Measurements from ENCODE around the gene PAPSS2.
"Not testable (repeated sequence)": the region's sequence is repeated elsewhere in the genome, so short reads cannot be mapped to it uniquely, and the experiment has no call there.

The PAPSS2 gene

DNA sequence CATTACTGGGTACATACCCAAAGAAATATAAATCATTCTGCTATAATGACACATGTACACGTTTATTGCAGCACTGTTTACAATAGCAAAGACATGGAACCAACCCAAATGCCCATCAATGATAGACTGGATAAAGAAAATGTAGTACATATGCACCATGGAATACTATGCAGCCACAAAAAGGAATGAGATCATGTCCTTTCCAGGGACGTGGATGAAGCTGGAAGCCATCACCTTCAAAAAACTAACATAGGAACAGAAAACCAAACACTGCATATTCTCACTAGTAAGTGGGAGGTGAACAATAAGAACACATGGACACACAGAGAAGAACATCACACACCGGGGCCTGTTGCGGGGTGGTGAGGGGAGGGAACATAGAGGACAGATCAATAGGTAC is 88.6 kb downstream of the PAPSS2 start:
- not testable (repeated sequence) for DNase-seq

DNA sequence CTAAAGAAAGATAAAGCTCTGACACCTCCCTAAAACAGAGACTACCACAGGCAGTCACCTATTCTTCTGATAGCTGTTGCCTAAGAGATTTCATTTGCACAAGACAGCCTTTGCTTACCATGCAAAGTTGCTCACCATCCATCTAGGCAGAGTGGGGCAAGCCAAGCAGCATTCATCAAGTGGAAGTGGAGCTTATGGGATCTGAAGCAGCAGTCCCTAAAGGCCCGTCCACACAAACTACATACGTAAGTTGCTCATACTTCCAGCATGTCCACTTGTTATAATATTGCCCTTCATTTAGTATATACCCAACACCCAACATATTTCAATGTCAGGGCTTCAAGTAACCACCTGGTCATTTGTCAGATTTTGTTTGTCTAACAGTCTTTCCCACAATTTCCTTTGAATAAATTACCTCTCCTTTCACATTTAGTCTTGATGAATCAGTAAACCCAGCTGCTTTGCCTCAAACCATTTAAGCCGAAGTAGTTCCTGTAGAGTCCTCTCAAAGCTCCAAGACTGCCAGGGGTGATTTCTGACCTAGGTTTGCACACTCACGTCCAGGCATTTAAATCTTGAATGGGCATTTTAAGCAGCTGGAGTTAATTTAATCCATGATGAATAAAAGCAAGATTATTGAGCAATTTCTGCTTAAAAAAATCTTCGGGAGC is 90.5 kb downstream of the PAPSS2 start:
- DNase-seq = no peak

DNA sequence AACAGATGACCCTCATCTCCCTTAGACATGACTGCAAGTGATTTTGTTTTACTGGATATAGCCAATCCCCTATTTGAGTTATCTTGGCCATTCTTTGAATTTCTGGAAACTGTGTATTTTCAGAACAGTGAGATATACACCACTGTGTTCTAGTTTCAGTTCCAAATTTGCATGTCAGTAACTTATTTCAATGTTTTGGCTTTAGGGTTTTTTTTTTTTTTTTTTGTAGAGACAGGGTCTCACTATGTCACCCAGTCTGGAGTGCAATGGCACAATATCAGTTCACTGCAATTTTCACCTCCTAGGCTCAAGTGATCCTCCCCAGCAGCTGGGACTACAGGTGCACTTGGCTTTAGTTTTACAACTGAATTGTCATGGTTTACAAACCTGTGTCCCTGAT is 91.1 kb downstream of the PAPSS2 start:
- no peak for DNase-seq

DNA sequence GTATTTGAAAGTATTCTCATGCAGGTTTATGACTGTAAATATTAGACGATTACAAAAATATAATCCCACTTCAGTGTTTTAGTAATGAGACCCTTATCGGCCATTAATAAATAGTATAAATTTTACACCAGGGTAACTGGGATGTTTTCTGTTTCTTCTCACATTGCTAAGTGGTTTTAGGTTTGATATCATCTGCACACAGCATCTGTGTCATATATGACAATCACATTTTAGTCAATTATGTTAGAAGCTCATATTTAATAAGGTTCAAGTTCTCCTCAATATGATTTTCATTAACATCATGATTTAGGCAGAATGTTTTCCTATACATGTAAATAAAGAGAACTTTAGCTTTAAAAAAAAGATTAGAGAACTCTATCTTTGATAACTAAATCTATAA is 91.6 kb downstream of the PAPSS2 start:
- no peak for DNase-seq

DNA sequence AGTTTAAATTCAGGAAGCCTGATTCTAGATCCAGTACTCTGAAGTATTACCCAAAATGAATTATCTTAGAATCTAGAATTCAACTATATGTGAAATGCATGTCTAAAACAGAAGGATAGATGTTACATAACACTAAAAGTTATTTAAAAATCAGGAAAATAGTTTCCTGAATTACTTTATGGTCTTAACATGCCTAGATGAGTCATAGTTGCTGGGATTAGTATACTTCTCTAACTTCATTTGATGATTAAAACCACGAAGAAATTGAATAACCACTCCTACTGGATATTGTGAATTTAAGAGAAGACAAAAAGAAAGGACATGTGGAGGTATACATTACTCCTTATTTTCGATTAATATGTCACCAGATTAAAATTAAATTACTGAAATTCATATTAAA is 92.9 kb downstream of the PAPSS2 start:
- DNase-seq = no peak

DNA sequence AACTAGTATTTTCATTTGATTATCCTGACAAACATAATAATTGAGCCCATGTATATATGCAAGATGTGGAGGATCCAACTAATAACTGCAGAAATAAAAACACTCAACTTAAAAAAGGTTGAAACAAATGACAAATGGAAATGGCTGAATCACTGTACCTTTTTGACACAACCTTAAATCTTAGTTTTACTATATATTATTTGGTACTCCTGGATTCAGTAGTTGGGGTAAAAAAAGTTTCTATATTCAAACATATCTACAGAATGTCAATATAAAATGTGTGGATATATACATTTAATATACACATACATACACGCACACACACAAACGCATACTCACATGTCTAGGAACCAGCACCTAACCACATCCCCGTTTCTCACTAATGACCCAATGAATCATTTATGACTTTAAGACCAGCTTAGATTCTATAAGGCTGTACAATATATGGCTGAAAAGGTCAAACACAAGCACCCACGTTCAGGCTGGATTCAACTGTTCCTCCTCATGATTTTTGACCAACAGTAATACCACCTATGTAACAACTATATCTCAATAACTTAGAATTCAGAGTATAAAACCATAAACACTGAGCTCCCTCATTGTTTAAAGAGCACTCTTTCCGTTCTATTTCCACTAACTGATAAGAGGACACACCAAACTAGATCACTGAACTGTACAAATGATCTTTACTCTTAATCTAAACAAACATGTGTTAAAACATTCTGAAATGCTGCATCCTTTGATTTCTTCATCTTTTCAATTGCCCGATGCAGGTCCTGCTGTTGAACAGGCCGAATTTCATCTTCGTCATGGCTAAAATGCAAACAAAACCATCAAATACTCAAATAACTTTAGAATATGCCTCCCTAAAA is 94.6 kb downstream of the PAPSS2 start:
- no peak for DNase-seq

DNA sequence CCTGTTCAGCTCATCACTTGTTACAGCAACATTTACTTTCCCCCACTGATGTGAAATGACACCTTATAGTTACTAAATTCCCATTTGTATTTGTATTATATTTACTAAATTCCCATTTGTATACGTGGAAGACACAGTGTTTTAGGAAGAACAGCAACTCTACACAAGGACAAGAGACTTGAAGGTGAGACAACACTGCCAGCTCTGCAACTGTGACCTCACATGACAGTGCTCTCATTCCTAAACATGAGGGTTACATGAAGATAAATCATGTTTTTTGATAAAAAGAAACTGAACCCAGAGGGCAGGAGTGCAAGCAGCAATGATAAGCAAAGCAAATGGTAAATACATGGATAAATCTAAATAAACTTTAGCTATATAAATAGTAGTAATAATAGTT is 98.0 kb downstream of the PAPSS2 start:
- no peak for DNase-seq

DNA sequence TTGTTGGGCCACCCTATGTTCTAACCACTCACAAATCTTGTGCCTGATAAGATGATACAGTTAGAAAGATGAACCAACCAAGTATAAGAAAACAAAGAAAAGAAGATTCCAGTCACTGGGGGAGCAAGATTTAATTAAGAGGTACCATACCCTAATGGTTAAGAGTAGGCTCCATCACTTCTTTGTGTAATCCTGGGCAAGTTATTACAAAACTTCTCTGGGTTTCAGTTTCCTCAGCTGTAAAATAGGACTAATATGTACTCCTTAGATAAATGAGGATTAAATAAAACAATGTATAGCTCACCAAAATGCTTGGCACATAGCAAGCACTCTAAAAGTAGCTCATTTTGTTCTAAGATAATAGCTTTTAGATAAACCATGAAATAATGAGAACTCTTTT is 99.9 kb downstream of the PAPSS2 start:
- no peak for DNase-seq

DNA sequence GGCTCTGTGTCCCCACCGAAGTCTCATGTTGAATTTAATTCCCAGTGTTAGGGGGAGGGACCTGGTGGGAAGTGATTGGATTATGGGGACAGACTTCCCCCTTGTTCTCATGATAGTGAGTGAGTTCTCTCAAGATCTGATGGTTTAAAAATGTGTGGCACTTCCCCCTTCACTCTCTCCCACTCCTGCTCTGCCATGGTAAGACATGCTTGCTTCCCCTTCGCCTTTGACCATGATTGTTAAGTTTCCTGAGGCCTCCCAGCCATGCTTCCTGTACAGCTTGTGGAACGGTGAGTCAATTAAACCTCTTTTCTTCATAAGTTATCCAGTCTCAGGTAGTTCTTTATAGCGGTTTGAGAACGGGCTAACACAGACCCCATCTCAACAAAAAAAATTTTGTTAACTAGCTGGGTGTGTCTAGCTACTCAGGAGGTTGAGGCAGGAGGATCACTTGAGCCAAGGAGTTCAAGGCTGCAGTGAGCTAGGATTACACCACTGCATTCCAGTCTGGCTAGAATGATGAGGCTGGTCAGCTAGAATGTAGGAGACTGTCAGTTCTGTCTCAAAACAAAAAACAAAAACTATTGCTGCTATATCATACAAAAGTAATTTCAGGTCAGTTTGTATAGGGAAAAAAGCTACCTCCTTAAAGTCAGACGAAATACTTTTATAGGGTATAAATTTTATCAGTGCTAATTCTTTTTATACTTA is 100.7 kb downstream of the PAPSS2 start:
- DNase-seq = no peak

DNA sequence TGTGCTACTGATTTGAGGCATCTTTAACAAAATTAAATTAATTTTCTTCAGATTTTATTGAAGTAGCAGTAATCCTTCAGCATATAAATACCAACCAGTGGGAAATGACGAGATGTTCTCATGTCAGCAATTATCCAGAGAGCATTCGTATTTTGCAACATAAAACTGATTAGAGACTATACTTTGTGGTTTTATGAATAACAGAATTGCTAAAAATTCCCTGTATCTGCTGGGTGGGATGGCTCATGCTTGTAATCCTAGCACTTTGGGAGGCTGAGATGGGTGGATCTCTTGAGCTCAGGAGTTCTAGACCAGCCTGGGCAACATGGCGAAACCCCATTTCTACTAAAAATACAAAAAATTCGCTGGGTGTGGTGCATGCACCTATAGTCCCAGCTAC is 101.5 kb downstream of the PAPSS2 start:
- DNase-seq = no peak

DNA sequence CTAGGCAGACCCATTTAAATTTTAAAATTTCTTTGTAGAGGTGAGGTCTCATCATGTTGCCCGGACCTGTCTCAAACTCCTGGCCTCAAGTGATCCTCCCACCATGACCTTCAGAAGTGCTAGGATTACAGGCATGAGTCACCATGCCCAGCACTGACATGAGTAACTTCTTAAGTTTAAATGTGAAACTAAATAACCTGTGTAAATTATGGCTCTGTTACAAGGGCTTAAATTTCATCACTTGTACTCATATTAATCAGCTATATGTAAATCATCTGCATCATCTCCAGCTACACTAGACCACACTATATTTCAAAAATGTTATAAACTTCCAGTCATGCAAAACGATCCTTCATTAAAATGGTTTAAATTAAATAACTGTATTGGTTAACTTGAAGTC is 102.2 kb downstream of the PAPSS2 start:
- no peak for DNase-seq

DNA sequence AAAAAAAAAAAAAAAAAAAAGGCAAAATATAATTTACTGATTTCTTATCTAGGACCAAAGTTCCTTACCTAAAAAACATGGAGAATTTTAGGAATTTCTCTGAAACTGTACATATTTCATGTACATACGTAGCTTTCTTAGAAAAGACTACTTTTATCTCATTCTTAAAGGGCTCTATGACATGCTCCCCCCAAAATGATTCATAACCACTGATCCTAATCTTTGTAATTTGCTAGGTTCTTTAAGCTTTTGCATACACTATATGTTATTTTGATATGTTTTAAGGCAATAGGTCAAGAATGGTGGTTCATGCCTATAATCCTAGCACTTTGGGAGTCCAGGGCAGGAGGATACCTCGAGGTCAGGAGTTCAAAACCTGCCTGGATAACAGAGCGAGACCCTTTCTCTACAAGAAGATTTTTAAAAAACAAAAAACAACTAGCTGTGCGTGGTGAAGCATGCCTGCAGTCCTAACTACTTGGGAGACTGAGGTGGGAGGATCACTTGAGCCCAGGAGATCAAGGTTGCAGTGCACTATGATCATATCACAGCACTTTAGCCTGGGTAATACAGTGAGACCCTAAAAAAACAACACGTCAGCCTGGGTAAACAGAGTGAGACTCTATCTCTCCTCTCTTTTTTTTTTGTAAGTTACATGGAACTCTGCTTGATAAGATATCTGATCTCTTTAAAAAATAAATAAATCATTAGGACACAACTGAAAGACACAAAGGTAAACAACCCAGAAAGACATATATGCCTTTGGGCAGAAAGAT is 103.6 kb downstream of the PAPSS2 start:
- no peak for DNase-seq

DNA sequence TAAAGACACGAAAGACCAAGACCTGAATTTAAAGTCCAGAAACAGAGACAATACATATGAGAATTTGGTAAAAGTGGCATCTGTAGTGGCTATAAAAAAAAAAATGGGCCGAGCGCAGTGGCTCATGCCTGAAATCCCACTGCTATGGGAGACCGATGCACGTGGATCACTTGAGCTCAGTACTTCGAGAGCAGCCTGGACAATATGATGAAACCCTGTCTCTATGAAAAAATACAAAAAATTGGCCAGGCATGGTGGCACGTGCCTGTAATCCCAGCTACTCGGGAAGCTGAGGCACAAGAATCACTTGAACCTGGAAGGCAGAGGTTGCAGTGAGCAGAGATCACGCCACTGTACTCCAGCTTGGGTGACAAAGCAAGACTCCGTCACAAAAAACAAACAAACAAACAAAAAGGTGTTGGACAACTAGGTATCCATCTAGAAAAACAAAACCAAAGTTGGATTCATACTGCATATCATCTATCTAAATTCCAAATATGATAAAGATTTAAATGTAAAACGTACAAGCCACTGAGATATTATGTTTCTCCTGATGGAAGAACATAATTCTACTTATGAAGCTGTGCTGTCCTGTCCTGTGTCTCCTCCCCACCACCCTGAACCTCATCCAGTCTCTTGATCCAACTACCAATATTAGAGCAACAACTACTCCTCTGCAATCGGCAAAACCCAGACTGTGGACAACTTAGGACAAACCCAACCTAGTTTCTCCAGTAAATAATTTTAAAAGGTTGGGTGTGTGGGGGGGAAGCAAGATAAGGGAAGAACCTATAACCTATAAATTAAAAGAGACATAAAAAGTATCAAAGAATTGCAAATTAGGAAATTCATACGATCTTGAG is 104.6 kb downstream of the PAPSS2 start:
- no peak for DNase-seq

DNA sequence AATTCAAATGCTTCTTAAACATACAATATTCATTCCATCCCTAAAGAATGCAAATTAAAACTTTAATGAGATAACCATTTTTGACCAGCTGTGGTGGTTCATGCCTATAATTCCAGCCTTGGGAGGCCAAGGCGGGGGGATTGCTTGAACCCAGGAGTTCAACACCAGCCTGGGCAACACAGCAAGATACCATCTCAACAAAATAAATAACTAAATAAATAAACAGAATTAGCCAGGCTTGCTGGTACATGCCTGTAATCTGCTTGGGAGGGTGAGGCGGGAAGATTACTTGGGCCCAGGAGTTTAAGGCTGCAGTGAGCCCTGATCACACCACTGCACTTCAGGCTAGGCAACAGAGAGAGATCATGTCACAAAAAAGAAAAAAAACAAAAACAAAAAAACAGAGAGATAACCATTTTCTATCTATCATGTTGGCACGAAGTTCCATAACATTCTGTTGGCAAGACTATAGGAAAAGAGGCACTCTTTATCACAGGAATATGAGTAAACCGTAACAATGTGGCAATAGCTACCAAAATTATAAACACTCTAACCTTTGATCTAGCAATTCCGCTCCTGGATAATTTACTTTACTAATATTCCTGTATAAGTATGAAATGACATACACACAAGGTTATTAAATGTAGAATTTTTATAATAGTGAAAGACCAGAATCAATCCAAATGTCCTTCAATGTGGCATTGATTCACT is 106.1 kb downstream of the PAPSS2 start:
- DNase-seq = no peak

DNA sequence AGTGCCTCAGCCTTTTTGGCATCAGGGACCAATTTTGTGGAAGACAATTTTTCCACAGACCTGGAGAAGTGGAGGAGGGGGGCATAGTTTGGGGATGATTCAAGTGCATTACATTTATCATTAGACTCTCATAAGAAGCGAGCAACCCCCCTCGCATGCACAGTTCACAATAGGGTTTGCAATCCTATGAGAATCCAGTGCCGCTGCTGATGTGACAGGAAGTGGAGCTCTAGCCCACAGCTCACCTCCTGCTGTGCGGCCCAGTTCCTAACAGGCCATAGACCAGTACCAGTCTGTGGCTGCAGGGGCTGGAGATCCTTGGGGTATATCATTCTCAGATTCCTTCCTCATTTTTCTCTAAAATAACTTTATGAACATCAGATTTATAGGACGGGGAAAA is 107.6 kb downstream of the PAPSS2 start:
- DNase-seq = no peak

DNA sequence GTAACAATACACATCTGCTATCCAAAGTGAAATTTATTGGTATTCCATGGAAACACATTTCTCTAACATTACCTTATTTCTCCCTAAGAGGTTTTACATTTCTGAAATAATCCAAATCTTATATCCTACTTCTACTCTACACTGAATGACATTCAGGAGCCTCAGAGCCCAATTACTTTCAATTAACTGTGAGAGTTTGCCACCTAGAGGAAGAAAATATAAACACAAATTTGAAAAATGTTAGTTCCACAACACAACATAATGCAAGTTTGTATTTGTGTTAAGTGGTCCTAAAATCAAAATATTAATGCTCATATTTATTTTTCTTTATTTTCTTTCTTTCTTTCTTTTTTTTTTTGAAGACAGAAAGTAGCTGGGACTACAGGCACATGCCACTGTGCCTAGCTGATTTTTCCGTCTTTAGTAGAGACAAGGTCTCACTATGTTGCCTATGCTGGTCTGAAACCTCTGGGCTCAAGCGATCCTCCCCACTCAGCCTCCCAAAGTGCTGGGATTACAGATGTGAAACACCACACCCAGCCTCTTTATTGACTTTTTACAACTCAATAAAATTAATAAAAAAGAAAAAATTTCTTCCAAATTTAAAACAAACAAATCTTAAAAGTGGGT is 112.3 kb downstream of the PAPSS2 start:
- DNase-seq = no peak

DNA sequence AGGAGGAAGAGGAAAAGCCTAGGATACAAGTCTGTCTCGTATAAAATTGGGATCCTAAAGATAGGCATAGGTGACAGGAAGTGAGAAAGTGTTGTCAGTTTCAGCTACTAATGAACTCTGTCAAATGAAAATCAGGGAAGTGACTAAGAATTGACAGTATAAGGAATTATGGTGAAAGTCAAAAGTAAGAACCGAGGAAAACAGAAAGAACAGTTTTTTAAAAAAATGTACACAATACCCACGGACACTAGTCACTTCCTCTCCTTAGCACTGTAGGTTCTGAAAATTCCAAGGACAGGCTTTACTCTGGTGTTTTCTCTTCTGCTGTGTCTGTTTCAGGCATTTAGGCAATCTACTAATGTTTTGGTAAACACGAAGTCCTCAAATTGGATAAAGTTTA is 116.1 kb downstream of the PAPSS2 start:
- DNase-seq = no peak

DNA sequence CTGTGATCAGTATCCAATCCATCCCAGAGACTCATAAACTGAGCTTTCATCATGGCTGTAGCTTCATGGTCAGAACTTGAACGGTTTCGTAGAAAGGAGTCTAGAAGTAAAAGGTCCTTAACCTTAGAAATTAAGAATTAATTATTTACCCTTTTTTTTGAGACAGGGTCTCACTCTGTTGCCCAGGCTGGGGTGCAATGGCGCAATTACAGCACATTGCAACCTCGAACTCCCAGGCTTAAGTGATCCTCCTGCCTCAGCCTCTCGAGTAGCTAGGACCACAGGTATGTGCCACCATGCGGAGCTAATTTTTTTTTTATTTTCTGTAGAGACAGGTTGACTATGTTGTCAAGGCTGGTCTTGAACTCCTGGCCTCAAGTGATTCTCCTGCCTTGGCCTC is 116.7 kb downstream of the PAPSS2 start:
- DNase-seq = no peak

DNA sequence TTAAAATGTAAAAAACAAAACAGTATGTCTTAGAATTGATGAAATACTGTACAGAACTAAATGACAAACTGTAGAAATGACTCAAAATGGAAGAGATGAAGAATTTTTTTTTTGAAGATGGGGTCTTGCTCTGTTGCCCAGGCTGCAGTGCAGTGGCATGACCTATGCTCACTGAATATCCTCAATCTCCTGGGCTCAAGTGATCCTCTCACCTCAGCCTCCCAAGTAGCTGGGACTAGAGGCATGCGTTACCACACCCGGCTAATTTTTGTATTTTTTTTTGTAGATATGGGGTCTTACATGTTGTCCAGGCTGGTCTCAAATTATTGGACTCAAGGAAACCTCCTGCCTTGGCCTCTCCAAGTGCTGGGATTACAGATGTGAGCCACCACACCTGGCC is 121.9 kb downstream of the PAPSS2 start:
- no peak for DNase-seq

DNA sequence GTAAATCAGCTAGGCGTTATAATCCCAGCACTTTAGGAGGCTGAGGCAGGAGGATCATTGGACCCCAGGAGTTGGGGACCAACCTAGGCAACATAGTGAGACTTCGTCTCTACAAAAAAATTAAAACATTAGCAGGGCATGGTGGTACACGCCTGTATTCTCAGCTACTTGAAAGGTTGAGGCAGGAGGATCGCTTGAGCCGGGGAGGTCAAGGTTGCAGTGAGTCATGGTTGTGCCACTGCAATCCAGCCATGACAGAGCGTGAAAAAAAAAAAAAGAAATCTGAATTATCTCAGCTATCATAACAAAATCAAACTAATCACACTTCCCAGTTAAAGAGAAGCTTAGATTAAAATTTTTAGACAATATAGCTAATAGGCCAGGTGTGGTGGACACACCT is 123.0 kb downstream of the PAPSS2 start:
- no peak for DNase-seq
